ENCODE measurements around the gene GRIK4. TPM values are rescaled to one million over a fixed set of nuclear protein-coding genes. Genes with fewer than 3 reads are reported as not detected.

Gene GRIK4
- total RNA-seq, 1 donor from 2014 or later = 0.89 TPM

GRCh38 chr11:120714438-120714837, 202.9 kb downstream of the GRIK4 start:
- H3K36me3 Mint-ChIP-seq (ENCODE audit: low read depth) = no peaks in the 10 kb centered on the region
- TF ChIP-seq CTCF (conservative IDR thresholded peaks at IDR 0.05) = no peak
- peaks cover 93% of the 10 kb centered on the region for H3K27me3 Mint-ChIP-seq (ENCODE audit: low read depth)
- H3K27ac Mint-ChIP-seq (ENCODE audit: unreplicated experiment) = no peak overlapping the region
- no peaks in the 10 kb centered on the region for H3K9me3 Mint-ChIP-seq
- peaks cover 48% of the 10 kb centered on the region for H3K4me1 Mint-ChIP-seq
- H3K4me3 Mint-ChIP-seq = no peak overlapping the region
- DNase-seq (ENCODE audit: low read depth, low spot score) = no peak

GRCh38 chr11:120715239-120715638, 203.7 kb downstream of the GRIK4 start:
- peaks cover 93% of the 10 kb centered on the region for H3K27me3 Mint-ChIP-seq (ENCODE audit: low read depth)
- H3K4me1 Mint-ChIP-seq = peaks cover 40% of the 10 kb centered on the region
- no peaks in the 10 kb centered on the region for H3K36me3 Mint-ChIP-seq (ENCODE audit: low read depth)
- H3K4me3 Mint-ChIP-seq = peak overlapping the region; percentile 48
- no peak for DNase-seq (ENCODE audit: low read depth, low spot score)
- peak overlapping the region; percentile 76 for H3K27ac Mint-ChIP-seq (ENCODE audit: unreplicated experiment)
- no peaks in the 10 kb centered on the region for H3K9me3 Mint-ChIP-seq
- TF ChIP-seq CTCF (conservative IDR thresholded peaks at IDR 0.05) = peak; percentile 61

GRCh38 chr11:120717042-120717441, 205.5 kb downstream of the GRIK4 start:
- DNase-seq (ENCODE audit: low read depth, low spot score) = no peak
- no peak overlapping the region for H3K4me3 Mint-ChIP-seq
- H3K9me3 Mint-ChIP-seq = no peaks in the 10 kb centered on the region
- no peaks in the 10 kb centered on the region for H3K36me3 Mint-ChIP-seq (ENCODE audit: low read depth)
- H3K27ac Mint-ChIP-seq (ENCODE audit: unreplicated experiment) = no peak overlapping the region
- H3K27me3 Mint-ChIP-seq (ENCODE audit: low read depth) = peaks cover 86% of the 10 kb centered on the region
- peaks cover 22% of the 10 kb centered on the region for H3K4me1 Mint-ChIP-seq
- no peak for TF ChIP-seq CTCF (conservative IDR thresholded peaks at IDR 0.05)

- Mint-ChIP-seq H3K9me3 (no peaks in the 10 kb centered on the region), H3K36me3 (ENCODE audit: low read depth) (no peaks in the 10 kb centered on the region), H3K4me3 (no peak overlapping the region), H3K4me1 (peaks cover 20% of the 10 kb centered on the region), H3K27me3 (ENCODE audit: low read depth) (peaks cover 84% of the 10 kb centered on the region), H3K27ac (ENCODE audit: unreplicated experiment) (no peak overlapping the region)
- DNase-seq (ENCODE audit: low read depth, low spot score) = no peak
- TF ChIP-seq CTCF (conservative IDR thresholded peaks at IDR 0.05) = no peak
These were observed 206.1 kb downstream of the GRIK4 start for GRCh38 chr11:120717623-120718022.

GRCh38 chr11:120718171-120718570, 206.6 kb downstream of the GRIK4 start:
- no peak for TF ChIP-seq CTCF (conservative IDR thresholded peaks at IDR 0.05)
- peaks cover 80% of the 10 kb centered on the region for H3K27me3 Mint-ChIP-seq (ENCODE audit: low read depth)
- H3K27ac Mint-ChIP-seq (ENCODE audit: unreplicated experiment) = no peak overlapping the region
- DNase-seq (ENCODE audit: low read depth, low spot score) = no peak
- no peaks in the 10 kb centered on the region for H3K36me3 Mint-ChIP-seq (ENCODE audit: low read depth)
- H3K4me3 Mint-ChIP-seq = no peak overlapping the region
- peaks cover 19% of the 10 kb centered on the region for H3K4me1 Mint-ChIP-seq
- H3K9me3 Mint-ChIP-seq = no peaks in the 10 kb centered on the region

GRCh38 chr11:120719348-120719747, 207.8 kb downstream of the GRIK4 start:
- H3K27ac Mint-ChIP-seq (ENCODE audit: unreplicated experiment) = no peak overlapping the region
- no peak for DNase-seq (ENCODE audit: low read depth, low spot score)
- H3K27me3 Mint-ChIP-seq (ENCODE audit: low read depth) = peaks cover 70% of the 10 kb centered on the region
- no peaks in the 10 kb centered on the region for H3K9me3 Mint-ChIP-seq
- no peaks in the 10 kb centered on the region for H3K36me3 Mint-ChIP-seq (ENCODE audit: low read depth)
- peaks cover 13% of the 10 kb centered on the region for H3K4me1 Mint-ChIP-seq
- no peak for TF ChIP-seq CTCF (conservative IDR thresholded peaks at IDR 0.05)
- no peak overlapping the region for H3K4me3 Mint-ChIP-seq
